BJ (cell line): ENCODE measurements around the gene RNLS. TPM values are rescaled to one million over a fixed set of nuclear protein-coding genes. Genes with fewer than 3 reads are reported as not detected.

ENCODE experiments used
- CTCF ChIA-PET: fragments of 350-600 bp; formaldehyde crosslinking; extraction: SDS; loops from one replicate; lab custom pipeline; 2021; ENCODE audit warnings: antibody characterized with exemption, inconsistent platforms; lab: Yijun Ruan, JAX
- POLR2A ChIA-PET: fragments of 300-600 bp; sonication (Branson Sonifier 250); formaldehyde crosslinking; extraction: SDS; loops from one replicate; lab custom pipeline; 2021; ENCODE audit warnings: antibody characterized with exemption; lab: Charles Lee
- DNase-seq: peaks from one replicate; pipeline ENCODE4 v3.0.0-alpha.2; 2011; ENCODE audit warnings: low read depth
- H3K27me3 ChIP-seq: 2 replicates; pipeline ENCODE4 v1.6.0; 2011; ENCODE audit warnings: low read length; ENCODE audit not compliant: control insufficient read depth, insufficient read depth
- H3K36me3 ChIP-seq: 2 replicates; pipeline ENCODE4 v1.5.1; 2011; ENCODE audit warnings: low read length; ENCODE audit not compliant: control insufficient read depth, insufficient read depth
- H3K4me3 ChIP-seq: 2 replicates; pipeline ENCODE4 v1.5.1; 2011; ENCODE audit warnings: low read depth, mild to moderate bottlenecking, control low read depth, low read length
- polyA plus RNA-seq: library from polyadenylated mRNA; depleted of rRNA; stranded (reverse); fragments of >200 nt; gene quantifications from 2 replicates; pipeline ENCODE4 v1.2.3, GENCODE V29; 2011
- TF ChIP-seq, protein P1 (sequence below): IDR thresholded peaks from 2 replicates; pipeline ENCODE4 v1.5.1; 2011; ENCODE audit warnings: low read depth, mild to moderate bottlenecking, control low read depth, inconsistent platforms, low read length, moderate library complexity; ENCODE audit not compliant: insufficient read depth

RNLS gene
- polyA plus RNA-seq, 1 experiment: 11.8 TPM

DNA sequence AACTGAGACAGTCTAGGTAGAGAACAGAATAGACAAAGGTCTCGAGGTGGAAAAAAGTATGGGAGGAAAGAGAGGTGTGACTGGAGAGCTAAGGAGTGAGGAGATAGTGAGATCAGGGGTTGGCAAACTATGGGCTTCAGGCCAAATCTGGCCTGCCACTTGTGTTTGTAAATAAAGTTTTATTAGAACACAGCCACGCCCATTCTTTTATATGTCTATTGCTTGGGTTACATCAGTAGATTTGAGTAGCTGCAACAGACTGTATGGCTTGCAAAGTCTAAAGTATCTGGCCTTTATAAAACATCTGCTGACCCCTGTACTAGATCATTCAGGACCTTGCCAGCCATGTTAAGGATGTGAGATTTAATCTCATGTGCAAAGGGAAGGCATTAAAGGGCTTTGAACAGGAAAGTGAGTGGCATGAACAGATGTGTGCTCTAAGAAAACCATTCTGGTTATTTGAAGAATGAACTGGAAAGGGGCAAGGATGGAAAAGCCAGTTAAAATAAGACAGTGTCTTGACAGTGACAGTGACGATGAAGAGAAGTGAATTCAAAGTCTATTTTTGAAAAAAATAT, 240.3 kb downstream of the RNLS start:
- TF ChIP-seq, protein P1, sequence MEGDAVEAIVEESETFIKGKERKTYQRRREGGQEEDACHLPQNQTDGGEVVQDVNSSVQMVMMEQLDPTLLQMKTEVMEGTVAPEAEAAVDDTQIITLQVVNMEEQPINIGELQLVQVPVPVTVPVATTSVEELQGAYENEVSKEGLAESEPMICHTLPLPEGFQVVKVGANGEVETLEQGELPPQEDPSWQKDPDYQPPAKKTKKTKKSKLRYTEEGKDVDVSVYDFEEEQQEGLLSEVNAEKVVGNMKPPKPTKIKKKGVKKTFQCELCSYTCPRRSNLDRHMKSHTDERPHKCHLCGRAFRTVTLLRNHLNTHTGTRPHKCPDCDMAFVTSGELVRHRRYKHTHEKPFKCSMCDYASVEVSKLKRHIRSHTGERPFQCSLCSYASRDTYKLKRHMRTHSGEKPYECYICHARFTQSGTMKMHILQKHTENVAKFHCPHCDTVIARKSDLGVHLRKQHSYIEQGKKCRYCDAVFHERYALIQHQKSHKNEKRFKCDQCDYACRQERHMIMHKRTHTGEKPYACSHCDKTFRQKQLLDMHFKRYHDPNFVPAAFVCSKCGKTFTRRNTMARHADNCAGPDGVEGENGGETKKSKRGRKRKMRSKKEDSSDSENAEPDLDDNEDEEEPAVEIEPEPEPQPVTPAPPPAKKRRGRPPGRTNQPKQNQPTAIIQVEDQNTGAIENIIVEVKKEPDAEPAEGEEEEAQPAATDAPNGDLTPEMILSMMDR: no peak
- Histone ChIP-seq H3K36me3 (no peaks in the 10 kb centered on the region), H3K27me3 (no peaks in the 10 kb centered on the region), H3K4me3 (no peak overlapping the region)
- CTCF ChIA-PET: interaction anchor here (1.0 kb wide), 1 partner anchor 8 kb away, joined by 4 read pairs; no protein-coding TSS in a partner anchor
- DNase-seq: no peak
- POLR2A ChIA-PET: no interaction called here

DNA sequence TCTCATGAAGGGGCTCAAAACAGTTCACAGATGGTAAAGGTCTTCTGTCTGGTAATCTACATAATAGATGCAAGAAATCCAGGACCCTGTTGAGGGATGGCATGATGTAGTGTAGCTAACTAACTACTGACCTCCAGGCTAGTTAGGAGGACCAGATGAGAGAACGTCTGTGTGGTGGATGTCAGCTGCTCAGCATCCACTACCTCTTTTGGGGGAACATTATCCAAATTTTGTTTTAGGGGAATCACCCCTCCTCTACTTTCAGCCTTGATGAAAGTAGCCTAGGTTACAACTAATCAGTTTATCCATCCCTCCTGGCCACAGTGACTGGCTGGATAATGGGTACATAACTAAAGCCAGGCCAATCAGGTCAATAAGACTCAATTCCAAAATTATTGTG, 246.0 kb downstream of the RNLS start:
- CTCF ChIA-PET: no interaction called here
- POLR2A ChIA-PET: no interaction called here
- H3K4me3 ChIP-seq: no peak overlapping the region

DNA sequence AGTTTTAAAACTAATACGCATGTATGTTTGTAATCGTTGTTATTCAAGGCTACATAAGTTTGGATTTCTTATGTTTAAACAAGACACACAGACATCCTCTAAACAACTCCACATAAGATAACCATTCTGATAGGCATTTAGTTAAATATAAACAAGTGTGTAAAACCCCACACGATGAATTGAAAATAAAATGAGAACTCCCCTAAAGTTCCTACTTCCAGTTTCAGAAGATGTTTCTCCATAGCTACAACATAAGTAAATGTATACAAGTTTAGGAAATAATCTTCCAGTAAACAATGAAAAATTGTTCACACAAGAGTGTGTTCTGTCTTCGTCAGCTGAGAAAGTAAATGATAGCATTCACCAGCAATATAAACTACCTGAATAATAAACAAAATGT, 246.8 kb downstream of the RNLS start:
- TF ChIP-seq, protein P1: no peak
- no peaks in the 10 kb centered on the region for H3K36me3 ChIP-seq
- no peaks in the 10 kb centered on the region for H3K27me3 ChIP-seq
- DNase-seq: no peak
- no peak overlapping the region for H3K4me3 ChIP-seq
- ChIA-PET CTCF (no interaction called here), POLR2A (no interaction called here)

More for the DNA sequence above, 246.0 kb downstream of the RNLS start:
- DNase-seq: no peak
- no peaks in the 10 kb centered on the region for H3K36me3 ChIP-seq
- TF ChIP-seq, protein P1: no peak
- H3K27me3 ChIP-seq: no peaks in the 10 kb centered on the region

DNA sequence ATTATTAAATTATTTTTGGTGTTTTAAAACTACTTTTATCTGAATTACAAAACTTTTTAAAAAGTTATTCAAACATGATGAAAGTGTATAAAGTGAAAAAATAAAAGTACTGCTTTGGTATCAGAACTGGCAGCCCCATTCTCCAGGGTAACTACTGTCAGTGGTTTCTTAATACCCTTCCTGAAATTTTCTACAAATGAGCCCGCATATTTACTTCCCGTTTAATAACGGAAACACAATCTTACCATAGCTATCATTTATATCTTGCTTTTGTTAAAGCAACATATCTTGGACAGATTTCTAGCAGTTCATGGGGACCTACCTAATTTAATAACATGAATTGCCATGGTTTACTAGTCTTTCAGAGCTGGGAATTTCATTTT, 249.9 kb downstream of the RNLS start:
- POLR2A ChIA-PET: no interaction called here

DNA sequence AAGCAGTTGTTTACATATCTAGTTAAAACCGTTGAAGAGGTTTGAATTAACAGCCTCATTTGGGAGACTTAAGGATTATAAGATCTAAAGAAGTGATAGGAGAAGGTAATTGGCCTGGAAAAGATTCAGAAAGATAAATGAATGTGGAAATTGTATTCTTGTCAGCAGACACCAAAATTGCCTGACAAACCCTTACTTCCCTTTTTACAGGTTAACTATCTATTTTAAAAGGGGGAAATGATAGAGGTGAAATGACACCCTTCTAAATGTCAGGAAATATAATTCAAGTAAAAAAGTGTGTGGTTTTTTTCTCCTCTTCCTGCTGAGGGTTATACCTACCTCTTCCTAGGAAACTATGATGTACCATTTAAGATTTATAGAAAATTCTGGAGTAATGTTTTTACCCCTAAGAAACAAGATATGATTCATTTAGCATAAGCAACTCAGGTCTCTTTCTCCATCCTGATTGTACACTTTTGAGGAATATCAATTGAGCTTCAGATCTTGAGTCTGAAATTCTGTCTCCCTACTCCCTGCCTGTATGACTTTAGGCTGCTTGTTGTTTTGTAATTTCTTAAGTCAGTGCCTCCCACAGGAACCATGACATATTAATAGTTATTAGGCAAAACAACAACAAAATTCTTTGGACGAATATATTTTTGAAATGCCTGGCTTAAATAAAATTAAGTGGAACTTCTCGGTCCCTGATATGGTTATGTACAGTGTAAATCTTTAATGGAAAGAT, 250.4 kb downstream of the RNLS start:
- ChIA-PET CTCF (no interaction called here), POLR2A (no interaction called here)
- Histone ChIP-seq H3K27me3 (no peaks in the 10 kb centered on the region), H3K36me3 (no peaks in the 10 kb centered on the region), H3K4me3 (no peak overlapping the region)
- TF ChIP-seq, protein P1: no peak
- DNase-seq: no peak

More for the DNA sequence above, 249.9 kb downstream of the RNLS start:
- TF ChIP-seq, protein P1: no peak
- no peaks in the 10 kb centered on the region for H3K27me3 ChIP-seq
- no peaks in the 10 kb centered on the region for H3K36me3 ChIP-seq
- H3K4me3 ChIP-seq: no peak overlapping the region
- DNase-seq: no peak
- CTCF ChIA-PET: no interaction called here
